NCI-H446 (cell line): ENCODE measurements around the gene HELQ.

Experiments used
- DNase-seq, 2 experiments: peaks; one replicate each; lab custom pipeline; 2025; lab: John Stamatoyannopoulos, UW

The HELQ gene

DNA sequence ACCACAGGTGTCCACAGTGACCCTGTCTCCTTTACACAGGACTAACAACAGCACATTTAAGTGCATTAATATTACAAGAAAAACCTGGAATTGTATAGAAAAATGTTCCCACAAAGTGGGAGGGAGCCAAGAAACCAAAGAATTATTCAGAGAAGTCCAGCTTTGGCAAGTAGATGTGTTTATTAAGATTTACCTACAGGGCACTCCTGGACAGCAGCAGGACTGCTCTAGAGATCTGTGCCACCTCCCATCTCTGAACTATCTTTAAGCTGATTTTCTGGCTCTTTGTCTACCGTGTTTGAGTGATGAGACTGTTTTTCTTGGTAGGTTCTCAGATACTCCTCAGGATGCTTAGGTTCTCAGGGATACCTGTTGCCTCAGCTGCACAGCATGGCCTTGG lies 82.7 kb downstream of the HELQ start:
- DNase-seq, result no peak

DNA sequence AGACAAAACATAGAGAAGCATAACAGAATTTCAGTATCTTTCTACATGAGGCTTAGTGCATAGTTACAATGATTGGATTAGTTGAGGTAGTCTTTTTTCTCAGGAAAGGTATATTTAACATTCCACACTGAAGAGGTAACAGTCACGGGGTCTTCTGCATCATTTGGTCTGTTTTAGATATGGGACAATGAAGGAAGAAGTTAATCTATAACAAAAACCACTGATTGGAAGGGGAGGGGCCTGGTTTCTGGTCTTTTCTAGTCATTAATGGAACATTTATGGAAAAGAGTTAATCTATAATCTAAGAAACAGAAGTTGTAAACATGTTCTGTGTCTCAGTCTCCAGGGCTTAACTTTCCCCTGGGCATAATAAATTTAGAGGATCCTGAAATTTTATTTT lies 83.7 kb downstream of the HELQ start:
- DNase-seq, result no peak

- no peak for DNase-seq
Observed at GRCh38 chr4:83371235-83371634, 84.4 kb downstream of the HELQ start.

DNA sequence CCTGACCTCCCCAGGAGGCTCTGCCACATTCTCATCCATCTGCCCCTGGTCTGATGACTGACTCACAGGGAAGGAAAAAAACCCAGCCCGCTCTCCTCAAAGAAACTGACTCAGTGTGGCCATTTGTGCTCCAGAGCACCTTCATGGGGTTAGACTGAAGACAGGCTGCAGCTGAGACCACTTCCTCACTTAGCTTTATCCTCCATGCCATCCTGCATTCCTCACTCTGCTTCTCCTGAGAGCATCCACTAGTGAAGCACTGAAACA lies 85.0 kb downstream of the HELQ start:
- no peak for DNase-seq

DNA sequence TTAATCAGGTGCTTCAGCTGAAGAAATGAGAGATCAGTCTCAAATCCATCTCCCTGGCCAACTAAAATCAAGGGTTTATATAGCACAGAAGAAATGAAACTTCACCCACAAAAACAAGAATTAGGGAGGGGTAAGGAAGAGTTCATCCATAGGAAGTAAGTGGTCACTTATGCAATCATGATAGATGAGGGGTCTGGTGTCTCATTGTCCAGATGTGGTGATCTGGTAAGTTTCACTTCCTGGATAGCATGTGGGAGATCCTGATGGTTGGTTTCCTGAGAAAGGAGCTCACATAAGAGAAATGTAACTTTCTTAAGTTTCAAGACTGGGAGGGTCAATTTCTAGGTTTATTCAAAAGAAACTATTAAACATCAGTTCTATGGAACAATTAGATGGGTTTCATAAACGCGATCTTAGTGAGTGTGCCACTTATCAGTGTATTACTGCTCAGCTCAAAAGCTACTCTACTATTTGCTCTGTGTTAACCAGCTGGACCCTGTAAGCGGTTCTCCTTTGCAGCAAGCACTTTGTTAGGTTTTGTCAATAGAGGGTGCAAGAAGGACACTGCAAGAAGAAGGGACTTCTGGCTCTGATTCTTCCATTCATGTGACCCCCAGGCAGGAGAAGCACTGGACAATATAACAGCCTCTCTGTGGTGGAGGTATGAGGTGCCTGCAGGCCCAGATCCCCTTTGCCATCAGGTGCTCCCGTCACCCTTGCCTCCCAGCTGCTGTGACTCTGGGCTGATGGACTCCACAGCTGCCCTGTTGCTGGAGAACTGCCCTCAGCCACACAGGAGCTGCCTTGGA lies 85.6 kb downstream of the HELQ start:
- DNase-seq, result no peak

- DNase-seq, result no peak
Observed at GRCh38 chr4:83364312-83364711, 91.3 kb downstream of the HELQ start.

GRCh38 chr4:83362492-83363329 lies 92.9 kb downstream of the HELQ start:
- DNase-seq, result no peak

- DNase-seq, result no peak
Observed at GRCh38 chr4:83361416-83362103, 94.1 kb downstream of the HELQ start.

DNA sequence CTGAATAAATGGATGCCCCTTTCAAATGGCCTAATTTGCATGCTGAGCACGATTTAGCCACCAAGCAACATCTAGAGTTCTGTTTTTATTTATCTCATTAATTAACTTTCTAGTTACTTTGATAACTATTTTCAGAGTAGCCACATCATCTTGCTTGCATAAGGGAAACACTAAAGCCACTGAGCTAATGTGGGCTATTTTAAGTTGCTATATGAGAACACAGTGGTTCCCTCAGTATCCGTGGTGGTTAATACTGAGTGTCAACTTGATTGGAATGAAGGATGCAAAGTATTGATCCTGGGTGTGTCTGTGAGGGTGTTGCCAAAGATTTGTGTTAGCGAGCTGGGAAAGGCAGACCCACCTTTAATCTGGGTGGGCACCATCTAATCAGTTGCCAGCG lies 95.6 kb downstream of the HELQ start:
- DNase-seq, result no peak

GRCh38 chr4:83358410-83358809 lies 97.2 kb downstream of the HELQ start:
- no peak for DNase-seq
